Astrocyte (in vitro differentiated cells and primary cell): ENCODE results near the gene TIMM13. TPM values are rescaled to one million over a fixed set of nuclear protein-coding genes. Genes with fewer than 3 reads are reported as not detected.

Experiments used
- DNase-seq: peaks from one replicate; pipeline ENCODE4 v3.0.0-alpha.2; 2010; ENCODE audit warnings: low read depth
- FAIRE-seq: peaks from 2 replicates; lab custom pipeline; 2011; peaks lifted over from hg19 to GRCh38; lab: Jason Lieb, UNC
- H2AFZ ChIP-seq: 2 replicates; pipeline ENCODE4 v1.6.0; 2012; ENCODE audit warnings: low read depth, low read length, inconsistent platforms
- H3K27ac ChIP-seq: 2 replicates; pipeline ENCODE4 v1.5.1; 2011; ENCODE audit warnings: low read depth, low read length, inconsistent platforms
- H3K27me3 ChIP-seq: 2 replicates; pipeline ENCODE4 v1.6.0; 2011; ENCODE audit warnings: low read length, inconsistent platforms; ENCODE audit not compliant: insufficient read depth
- H3K36me3 ChIP-seq: 2 replicates; pipeline ENCODE4 v1.5.1; 2011; ENCODE audit warnings: low read length, inconsistent platforms; ENCODE audit not compliant: insufficient read depth
- H3K4me1 ChIP-seq: 2 replicates; pipeline ENCODE4 v1.5.1; 2011; ENCODE audit warnings: low read length, inconsistent platforms; ENCODE audit not compliant: insufficient read depth
- H3K4me2 ChIP-seq: 2 replicates; pipeline ENCODE4 v1.6.0; 2012; ENCODE audit warnings: low read length, inconsistent platforms
- H3K4me3 ChIP-seq: 2 replicates; pipeline ENCODE4 v1.5.1; 2011; ENCODE audit warnings: low read depth, mild to moderate bottlenecking, low read length, inconsistent platforms; ENCODE audit not compliant: insufficient read depth
- H3K79me2 ChIP-seq: 2 replicates; pipeline ENCODE4 v1.6.0; 2012; ENCODE audit warnings: mild to moderate bottlenecking, low read length, inconsistent platforms; ENCODE audit not compliant: insufficient read depth
- H3K9ac ChIP-seq: 2 replicates; pipeline ENCODE4 v1.6.0; 2012; ENCODE audit warnings: mild to moderate bottlenecking, low read length, inconsistent platforms
- H3K9me3 ChIP-seq: 2 replicates; pipeline ENCODE4 v1.5.1; 2012; ENCODE audit warnings: low read depth, mild to moderate bottlenecking, low read length, inconsistent platforms; ENCODE audit not compliant: insufficient read depth
- H4K20me1 ChIP-seq: 2 replicates; pipeline ENCODE4 v1.6.0; 2012; ENCODE audit warnings: low read length, inconsistent platforms; ENCODE audit not compliant: insufficient read depth
- H3K27ac Mint-ChIP-seq: one replicate; pipeline ENCODE4 v1.8.0; 2021; ENCODE audit warnings: mild to moderate bottlenecking, mixed read lengths; ENCODE audit not compliant: unreplicated experiment
- H3K27me3 Mint-ChIP-seq: one replicate; pipeline ENCODE4 v1.8.0; 2021; ENCODE audit warnings: low read depth, mixed read lengths; ENCODE audit not compliant: unreplicated experiment
- H3K36me3 Mint-ChIP-seq: one replicate; pipeline ENCODE4 v1.8.0; 2021; ENCODE audit warnings: low read depth, mixed read lengths; ENCODE audit not compliant: unreplicated experiment
- H3K4me1 Mint-ChIP-seq: one replicate; pipeline ENCODE4 v1.8.0; 2021; ENCODE audit warnings: low read depth, mixed read lengths; ENCODE audit not compliant: unreplicated experiment
- H3K4me3 Mint-ChIP-seq: one replicate; pipeline ENCODE4 v1.8.0; 2021; ENCODE audit warnings: mild to moderate bottlenecking, moderate library complexity, mixed read lengths; ENCODE audit not compliant: unreplicated experiment
- H3K9me3 Mint-ChIP-seq: one replicate; pipeline ENCODE4 v1.8.0; 2021; ENCODE audit warnings: mild to moderate bottlenecking, mixed read lengths; ENCODE audit not compliant: unreplicated experiment
- EZH2 ChIP-seq: IDR thresholded peaks from 2 replicates; pipeline ENCODE4 v1.6.1; 2012; ENCODE audit warnings: mild to moderate bottlenecking, low read length, inconsistent platforms; ENCODE audit not compliant: insufficient read depth
- total RNA-seq: library from RNA; stranded (reverse); gene quantifications from 2 replicates; pipeline ENCODE4 v1.2.1, GENCODE V29; 2021
- TF ChIP-seq, protein P1 (sequence below): IDR thresholded peaks from 2 replicates; pipeline ENCODE4 v1.5.1; 2011; ENCODE audit warnings: low read depth, mild to moderate bottlenecking, inconsistent platforms, low read length, moderate library complexity; ENCODE audit not compliant: insufficient read depth

Gene TIMM13
- total RNA-seq, 1 donor from 2014 or later: 105 TPM

DNA sequence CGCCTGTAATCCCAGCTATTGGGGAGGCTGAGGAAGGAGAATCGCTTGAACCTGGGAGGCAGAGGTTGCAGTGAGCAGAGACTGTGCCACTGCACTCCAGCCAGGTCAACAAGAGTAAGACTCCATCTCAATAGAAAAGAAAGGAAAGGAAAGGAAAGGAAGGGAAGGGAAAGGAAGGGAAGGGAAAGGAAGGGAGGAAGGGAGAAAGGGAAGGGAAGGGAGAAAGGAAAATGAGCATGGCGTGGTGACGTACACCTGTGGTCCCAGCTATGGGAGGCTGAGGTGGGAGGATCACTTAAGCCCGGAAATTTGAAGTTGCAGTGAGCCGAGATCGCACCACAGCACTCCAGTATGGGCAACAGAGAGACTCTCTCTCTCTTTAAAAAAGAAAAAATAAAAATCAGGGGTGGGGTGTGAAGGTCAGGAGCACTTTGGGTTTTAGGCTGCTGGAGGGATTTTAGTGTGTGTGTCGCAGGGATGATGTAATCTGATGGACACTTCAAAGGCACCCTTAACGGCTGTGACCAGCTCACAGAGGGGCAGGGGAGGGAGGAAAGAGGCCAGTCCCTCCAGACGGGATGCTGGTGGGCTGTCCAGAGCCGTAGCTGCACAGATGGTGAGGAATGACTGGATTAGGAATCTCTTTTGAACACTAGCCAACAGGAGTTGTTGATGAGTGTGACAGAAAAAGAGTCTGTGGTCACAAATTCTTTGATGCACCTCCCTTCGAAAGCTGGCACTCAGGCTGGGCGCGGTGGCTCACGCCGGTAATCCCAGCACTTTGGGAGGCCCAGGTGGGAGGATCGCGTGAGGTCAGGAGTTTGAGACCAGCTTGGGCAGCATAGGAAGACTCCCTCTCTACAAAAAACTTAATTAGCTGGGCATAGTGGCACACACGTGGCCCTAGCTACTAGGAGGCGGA, 39.8 kb downstream of the TIMM13 start:
- Histone ChIP-seq H3K27me3 (no peaks in the 10 kb centered on the region), H3K36me3 (no peaks in the 10 kb centered on the region), H3K79me2 (no peaks in the 10 kb centered on the region), H3K9ac (no peak overlapping the region), H3K4me3 (no peak overlapping the region), H2AFZ (no peak overlapping the region), H3K27ac (no peak overlapping the region), H4K20me1 (no peaks in the 10 kb centered on the region), H3K4me1 (peaks cover 9% of the 10 kb centered on the region), H3K9me3 (no peaks in the 10 kb centered on the region), H3K4me2 (no peak overlapping the region)
- no peak overlapping the region for H3K27ac Mint-ChIP-seq
- H3K27me3 Mint-ChIP-seq: peaks cover 10% of the 10 kb centered on the region
- no peaks in the 10 kb centered on the region for H3K36me3 Mint-ChIP-seq
- DNase-seq (no peak), FAIRE-seq (no peak)
- no peaks in the 10 kb centered on the region for H3K9me3 Mint-ChIP-seq
- no peak overlapping the region for H3K4me3 Mint-ChIP-seq
- TF ChIP-seq, protein P1, sequence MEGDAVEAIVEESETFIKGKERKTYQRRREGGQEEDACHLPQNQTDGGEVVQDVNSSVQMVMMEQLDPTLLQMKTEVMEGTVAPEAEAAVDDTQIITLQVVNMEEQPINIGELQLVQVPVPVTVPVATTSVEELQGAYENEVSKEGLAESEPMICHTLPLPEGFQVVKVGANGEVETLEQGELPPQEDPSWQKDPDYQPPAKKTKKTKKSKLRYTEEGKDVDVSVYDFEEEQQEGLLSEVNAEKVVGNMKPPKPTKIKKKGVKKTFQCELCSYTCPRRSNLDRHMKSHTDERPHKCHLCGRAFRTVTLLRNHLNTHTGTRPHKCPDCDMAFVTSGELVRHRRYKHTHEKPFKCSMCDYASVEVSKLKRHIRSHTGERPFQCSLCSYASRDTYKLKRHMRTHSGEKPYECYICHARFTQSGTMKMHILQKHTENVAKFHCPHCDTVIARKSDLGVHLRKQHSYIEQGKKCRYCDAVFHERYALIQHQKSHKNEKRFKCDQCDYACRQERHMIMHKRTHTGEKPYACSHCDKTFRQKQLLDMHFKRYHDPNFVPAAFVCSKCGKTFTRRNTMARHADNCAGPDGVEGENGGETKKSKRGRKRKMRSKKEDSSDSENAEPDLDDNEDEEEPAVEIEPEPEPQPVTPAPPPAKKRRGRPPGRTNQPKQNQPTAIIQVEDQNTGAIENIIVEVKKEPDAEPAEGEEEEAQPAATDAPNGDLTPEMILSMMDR: no peak
- TF ChIP-seq EZH2: no peak
- peaks cover 3% of the 10 kb centered on the region for H3K4me1 Mint-ChIP-seq

DNA sequence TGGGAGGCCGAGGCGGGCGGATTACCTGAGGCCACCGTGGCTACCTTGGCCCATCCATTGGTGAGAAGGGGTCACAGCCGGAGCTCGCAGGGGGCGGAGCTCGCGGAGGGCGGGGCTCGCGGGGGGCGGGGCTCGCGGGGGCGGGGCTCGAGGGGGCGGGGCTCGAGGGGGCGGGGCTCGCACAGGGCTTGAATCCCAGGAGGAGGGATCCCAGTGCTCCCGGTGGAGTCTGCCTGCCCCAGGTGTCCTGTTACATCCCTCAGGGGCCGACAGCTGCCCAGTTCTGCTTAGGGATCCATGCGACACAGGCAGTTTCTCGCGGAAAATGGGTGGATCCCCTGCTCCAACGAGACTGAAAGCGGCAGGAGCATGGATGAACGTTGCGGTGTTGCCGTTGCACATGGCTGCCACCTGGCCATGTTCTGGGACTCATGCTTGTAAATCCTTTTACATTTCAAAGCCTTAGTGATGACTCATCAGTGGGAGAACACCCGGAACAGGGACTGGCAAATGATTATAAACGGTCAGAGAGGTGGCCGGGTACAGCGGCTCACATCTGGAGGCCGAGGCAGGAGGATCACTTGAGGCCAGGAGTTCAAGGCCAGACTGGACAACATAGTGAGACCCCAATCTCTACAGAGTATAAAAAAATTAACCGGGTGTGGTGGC, 42.2 kb downstream of the TIMM13 start:
- Histone ChIP-seq H3K27me3 (no peaks in the 10 kb centered on the region), H3K4me2 (peak overlapping the region; percentile 71), H4K20me1 (no peaks in the 10 kb centered on the region), H3K36me3 (no peaks in the 10 kb centered on the region), H3K4me1 (peaks cover 9% of the 10 kb centered on the region), H3K9me3 (peaks cover 5% of the 10 kb centered on the region), H3K9ac (no peak overlapping the region), H3K4me3 (no peak overlapping the region), H3K79me2 (no peaks in the 10 kb centered on the region), H2AFZ (peak overlapping the region; percentile 81), H3K27ac (no peak overlapping the region)
- peaks cover 1% of the 10 kb centered on the region for H3K36me3 Mint-ChIP-seq
- H3K4me1 Mint-ChIP-seq: peaks cover 3% of the 10 kb centered on the region
- DNase-seq (peak; percentile 80), FAIRE-seq (no peak)
- H3K27me3 Mint-ChIP-seq: peaks cover 16% of the 10 kb centered on the region
- TF ChIP-seq, protein P1: no peak
- TF ChIP-seq EZH2: no peak
- no peak overlapping the region for H3K27ac Mint-ChIP-seq
- no peak overlapping the region for H3K4me3 Mint-ChIP-seq
- peaks cover 9% of the 10 kb centered on the region for H3K9me3 Mint-ChIP-seq
